HG03108 (cell line): ENCODE results near the gene HAUS7.

Source experiments
- ATAC-seq: cut with Tn5 transposase; IDR thresholded peaks from one replicate; pipeline ENCODE4 v1.9.1; 2021; ENCODE audit warnings: moderate library complexity; ENCODE audit not compliant: unreplicated experiment

The HAUS7 gene

GRCh38 chrX:153457136-153457825 is 13.1 kb downstream of the HAUS7 start:
- ATAC-seq, result no peak

DNA sequence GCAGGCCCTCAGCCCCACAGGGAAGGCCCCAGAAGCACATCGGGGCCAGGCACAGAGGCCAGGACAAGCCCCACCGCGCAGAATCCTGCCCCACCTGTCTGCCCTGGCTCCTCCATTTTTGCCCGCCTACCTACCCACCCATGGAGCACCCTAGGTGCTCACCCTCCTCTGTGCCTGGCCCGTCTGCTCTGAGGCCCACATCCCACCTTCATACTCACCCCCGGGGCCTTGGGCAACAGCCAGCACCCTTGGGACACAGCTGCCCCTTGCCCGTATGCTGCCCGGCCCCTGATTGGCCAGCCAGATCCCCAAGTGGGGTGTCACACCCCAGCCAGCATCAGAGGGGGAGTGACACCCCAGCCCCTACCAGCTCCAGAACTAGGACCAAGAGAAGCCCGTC is 13.7 kb downstream of the HAUS7 start:
- no peak for ATAC-seq

- ATAC-seq, result no peak
Observed at GRCh38 chrX:153456161-153456560, 14.2 kb downstream of the HAUS7 start.

- ATAC-seq, result no peak
Observed at GRCh38 chrX:153455571-153455970, 14.8 kb downstream of the HAUS7 start.

DNA sequence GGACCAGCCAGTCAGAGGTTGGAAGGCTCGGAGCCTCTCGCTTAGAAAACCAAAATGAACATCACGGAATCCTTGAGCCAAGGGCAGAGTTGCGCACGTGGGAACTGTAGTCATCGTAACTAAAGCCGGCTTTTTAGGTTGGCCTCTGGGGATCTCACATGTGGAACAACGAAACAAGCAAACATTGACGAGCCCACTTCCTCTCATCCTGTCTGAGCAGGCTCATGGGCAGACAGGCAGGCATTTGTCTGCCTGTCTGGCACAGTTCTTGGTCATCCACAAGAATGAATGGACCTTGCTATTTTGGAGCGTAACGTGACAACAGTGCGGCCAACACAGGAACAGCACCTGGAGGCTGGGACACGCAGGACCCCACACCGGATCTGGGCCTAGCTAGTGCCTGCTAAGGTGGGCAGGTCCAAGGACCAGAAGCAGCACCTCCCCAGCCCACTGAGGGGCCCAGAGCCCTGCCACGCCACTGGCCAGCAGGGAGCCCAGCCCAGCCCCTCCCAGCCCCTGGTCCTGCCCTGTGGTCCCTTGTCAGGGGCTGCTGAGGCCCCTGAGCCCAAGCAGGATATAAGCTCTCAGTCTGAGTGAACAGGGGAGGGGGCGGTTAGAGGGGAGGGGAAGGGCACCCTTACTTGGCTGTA is 15.3 kb downstream of the HAUS7 start:
- ATAC-seq, result no peak

DNA sequence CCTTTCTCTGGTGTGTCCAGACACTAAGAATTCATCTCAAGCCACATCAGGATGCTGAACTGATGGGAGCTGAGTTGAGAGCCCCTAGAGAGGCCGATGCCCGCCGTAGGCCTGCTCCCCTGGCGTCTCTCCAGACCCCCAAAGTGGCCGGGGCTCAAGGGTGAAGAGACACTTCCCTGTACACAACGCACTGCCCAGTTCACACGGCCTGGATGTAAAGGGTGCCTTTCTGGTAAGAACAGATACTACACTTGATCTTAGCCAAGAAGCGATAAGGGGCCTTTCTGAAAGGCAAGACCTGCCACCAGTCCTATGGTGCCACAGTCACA is 19.5 kb downstream of the HAUS7 start:
- ATAC-seq, result no peak

DNA sequence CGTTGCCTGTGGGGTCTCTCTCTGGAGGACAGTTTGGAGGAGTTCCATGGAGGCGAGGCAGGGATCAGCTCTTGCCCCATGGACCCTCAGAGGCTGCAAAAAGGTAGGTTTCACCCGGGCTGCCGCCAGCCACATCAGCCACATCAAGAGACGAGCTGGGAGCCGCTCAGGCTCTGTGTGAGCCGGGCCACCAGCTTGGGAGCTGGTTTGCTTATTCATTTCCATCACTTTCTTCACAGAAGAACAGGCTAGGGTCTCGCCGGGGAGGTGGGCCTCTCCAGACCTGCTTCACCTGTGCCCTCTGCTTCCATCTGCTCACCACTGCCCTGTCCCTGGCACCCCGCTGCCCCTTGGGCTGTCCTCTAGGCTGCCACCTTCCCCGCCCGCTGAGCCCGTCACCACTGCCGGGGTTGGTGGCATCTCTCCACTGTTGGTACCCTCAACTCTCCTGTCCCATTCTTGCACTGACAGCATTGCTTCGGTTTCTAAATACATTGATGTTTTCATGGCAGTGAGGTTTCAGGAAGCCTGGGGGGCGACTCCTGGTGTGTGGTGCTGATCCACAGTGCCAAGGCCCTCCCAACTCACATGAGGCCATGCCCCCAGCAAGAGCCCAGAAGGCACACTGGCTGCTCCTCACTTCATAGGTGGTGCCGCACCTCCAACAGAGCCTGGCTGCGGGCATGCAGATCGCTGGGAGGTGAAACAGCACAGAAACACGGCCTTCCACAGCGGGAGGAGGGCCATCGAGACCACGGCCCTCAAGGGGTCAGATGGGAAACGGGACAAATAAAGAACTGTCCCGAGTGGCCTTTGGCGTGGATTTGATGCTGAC is 20.0 kb downstream of the HAUS7 start:
- no peak for ATAC-seq

DNA sequence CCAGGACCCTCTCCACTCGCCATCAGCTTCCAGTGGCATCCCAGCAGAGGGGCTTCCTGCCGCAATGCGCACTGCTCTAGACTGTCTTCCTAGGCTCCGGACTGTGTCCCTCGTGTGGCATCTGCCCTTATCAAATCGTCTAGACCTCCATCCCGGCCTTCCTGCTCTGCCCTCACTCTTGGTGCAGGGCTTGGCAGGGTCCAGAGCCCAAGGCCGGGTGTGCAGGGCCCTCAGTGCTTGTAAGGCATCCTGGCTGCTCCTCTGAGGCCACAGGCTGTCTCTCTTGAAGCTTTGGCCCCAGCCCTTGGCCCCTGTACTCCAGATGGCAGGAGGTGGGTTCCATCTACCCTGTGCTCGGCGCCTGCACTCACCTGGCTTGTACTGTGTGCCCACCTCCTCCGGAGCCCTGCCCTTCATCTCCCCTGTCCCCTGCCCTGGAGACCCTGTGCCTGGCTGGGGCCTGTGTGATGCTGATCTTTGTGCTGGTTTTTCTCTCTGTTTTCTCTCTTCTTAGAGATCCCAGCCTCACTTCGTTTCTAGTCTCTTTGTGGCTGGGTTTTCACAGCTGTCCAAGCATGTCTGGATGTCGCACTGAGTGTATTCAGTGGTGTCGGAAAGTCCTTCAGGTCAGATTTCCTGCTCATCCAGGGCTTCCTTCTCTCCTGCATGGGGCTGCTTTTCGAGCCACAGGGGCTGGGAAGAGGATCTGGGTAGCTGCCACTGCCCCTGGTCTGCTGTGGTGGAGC is 20.8 kb downstream of the HAUS7 start:
- no peak for ATAC-seq

- ATAC-seq, result no peak
Observed at GRCh38 chrX:153448556-153449367, 21.6 kb downstream of the HAUS7 start.

GRCh38 chrX:153447581-153447960 is 22.8 kb downstream of the HAUS7 start:
- ATAC-seq, result no peak

DNA sequence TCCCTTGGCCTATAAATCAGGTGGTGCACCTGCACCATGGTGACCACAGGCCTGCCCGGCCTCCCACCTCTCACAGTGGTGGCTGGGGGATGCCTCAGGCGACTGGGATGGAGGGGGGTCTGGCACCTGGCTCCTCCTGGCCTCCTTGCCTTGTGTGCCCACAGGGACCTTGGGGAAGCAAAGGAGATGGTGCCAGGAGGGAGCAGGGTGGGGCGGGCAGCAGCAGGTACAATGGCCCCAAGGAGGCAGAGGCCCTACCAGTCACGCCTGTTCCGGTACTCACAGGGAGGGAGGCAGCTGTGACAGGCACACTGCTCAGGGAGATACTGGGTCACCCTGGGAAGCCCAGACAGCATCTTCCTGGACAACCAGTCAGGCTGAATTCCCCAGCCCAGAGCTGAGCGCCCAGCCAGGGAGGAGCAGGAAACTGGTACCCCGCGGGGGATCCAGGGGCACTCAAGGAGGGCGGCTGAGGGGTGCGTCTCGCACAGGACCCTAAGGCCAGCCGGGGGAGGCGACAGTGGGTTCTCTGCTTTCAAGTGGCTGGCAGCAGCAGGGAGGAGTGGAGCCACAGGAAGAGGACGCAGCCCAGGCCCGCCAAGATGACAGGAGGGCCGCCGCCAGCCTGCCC is 23.3 kb downstream of the HAUS7 start:
- no peak for ATAC-seq

DNA sequence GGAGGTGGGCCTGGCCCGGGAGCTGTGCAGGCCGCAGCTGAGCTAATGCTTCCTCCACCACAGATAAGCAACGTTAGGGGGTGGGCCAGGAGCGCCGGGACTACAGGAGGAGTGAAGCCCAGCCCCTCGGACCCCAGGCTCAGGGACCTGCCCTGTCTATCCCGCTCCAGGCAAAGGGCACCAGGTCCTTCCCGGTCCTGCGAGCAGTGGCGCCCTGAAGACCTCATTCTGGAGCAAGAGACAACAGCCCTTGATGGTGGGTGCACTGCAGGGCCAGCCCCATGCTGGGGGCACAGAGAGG is 23.8 kb downstream of the HAUS7 start:
- no peak for ATAC-seq

DNA sequence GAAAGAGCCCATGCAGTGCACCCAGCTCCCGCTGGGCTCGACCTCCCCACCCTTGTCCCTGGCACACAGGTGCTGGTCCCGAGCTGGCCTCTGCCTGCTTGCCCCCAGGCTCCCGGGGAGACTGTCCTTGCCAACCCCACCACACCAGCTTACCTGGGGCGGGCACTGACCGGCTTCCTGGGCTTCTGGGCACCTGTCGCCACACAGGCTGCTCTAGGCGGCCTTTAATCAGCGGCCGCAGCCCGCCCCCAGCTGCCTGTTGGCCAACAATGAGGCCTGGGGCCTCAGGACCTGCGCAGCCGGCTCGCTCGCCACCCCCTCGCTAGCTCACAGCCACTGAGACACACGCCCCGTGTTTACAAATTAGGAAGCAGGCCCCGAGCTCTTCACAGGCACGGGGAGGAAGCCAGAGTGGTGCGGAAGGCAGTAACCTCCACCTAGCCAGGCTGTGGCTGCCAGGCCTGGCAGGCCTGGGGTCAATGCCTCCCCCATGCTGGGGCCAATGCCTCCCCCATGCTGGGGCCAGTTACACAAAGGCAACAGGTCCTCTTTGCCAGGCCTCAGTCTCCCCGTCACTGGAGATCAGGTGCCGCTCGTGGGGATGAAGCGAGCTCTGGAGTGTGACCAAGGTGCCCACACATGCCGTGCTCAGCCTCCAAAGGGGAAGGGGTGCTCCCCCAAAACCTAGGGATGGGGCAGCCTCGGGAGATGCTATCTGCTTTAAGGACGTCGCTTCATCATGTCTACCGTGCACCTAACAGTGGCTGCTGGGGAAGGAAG is 24.3 kb downstream of the HAUS7 start, which contains the start of gene TREX2:
Gene TREX2, minus strand, starts transcription at position 201 of the 780 bp plus-strand sequence. CDS start 626 bp downstream, outside the sequence.
- ATAC-seq, result no peak

DNA sequence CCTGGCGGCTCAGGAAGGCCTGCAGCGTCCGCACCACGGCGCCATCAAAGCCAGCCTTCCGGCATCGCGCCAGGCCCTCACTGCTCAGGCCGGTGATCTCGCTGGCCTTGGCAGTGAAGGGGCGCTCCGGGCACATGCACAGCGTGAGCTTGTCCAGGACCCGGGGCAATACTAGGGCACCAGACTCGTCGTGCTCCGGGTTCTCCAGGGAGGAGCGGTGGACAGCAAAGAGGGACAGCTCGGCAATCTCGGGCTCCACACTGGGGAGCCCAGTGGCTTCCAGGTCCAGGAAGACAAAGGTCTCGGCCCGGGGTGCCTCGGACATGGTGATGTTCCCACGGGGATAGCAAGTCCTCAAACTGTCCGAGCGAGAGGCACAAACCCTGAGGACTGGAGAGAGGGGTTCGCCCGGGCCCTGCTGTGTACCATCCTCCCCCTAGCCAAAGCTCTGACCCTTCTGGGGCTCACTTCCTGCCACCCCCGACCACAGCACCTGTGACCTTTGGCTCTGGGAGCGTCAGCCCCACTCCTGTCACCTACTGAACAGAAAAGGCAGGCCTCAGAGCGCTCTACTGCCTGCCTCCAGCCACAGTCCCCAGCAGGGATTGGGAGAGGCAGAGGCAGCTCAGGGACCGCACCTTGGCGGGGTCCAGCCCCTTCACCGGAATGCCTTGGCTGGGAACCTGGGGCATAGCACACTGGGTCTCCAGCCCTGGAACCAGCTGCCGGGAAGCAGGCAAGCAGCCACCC is 25.1 kb downstream of the HAUS7 start:
- no peak for ATAC-seq

DNA sequence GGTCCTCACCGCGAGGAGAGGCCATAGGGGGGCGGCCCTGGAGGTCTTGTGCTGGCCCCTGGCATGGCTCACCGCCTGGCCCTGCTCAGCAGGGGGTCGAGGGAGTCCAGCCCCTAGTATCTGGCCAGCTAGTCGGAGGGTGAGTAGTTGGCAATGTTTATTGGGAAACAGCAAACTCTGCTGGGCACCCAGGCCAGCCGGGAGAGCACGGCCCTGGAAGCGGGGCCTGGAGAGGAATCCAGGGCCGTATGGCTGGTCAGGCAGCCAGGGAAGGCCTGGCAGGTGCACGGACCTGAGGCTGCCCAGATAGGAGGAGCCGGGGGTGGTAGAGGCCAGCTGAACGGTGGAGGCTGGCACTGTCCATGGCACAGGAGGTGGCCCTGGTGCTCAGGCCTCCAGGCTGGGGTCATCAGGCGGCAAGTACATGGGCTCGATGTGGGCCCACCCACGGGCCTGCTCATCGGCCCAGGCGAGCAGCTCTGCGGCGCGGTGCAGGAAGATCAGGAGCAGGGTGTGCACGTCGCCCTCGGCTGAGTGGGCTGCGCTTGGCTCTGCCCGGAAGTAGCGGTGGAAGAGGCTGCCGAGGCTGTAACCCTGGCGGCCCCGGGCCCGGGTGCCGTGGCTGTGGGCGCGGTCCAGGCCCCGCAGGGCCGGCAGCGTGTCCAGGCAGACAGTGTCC is 25.9 kb downstream of the HAUS7 start:
- ATAC-seq, result no peak

DNA sequence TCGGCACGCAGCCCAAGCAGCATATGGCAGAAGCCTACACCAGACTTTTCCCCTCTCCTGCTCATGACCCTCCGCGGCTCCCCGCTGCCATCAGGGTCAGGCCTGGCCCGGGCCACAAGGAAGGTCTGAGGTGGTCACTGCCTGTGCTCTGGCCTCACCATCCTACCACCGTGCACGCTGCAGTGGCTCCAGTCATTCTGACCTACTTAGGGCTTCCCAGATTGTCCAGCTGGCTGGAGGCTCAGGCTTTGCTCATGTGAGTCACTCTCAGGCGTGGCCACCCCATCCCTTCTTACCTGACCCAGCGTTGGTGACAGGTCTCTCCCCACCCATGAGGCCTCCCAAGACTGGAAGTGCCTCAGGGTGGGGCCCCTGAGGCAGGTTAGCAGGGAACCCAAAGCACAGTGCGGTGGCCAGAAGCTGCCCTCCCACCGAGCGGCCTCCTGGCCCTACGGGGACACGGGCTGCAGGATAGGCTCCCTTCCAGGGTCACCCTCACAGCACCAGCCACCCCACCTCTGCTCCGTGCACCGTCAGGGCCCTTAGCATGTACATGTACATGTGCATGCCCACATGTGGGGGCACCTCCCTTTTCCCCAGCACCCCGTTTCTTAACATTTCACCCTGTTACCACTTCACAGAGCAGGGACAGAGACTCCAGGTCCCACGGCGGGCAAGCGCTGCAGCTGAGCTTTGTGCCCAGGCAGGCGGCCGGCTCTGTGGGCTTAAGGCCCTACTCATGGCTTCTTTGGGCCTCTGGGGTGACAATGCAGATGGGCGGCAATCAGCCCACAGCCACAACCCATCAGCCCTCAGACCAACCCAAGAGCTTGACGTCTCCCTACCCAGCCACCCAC is 26.7 kb downstream of the HAUS7 start:
- ATAC-seq, result no peak

- ATAC-seq, result no peak
Observed at GRCh38 chrX:153442463-153442862, 27.9 kb downstream of the HAUS7 start.
